Left cardiac atrium (tissue), 4 donors: ENCODE data around the gene RREB1. TPM values are rescaled to one million over a fixed set of nuclear protein-coding genes. Genes with fewer than 3 reads are reported as not detected.

ENCODE experiments used
- ATAC-seq, 2 donors: fragments of 200-7000 bp; cut with Tn5 transposase; one replicate each; pipeline ENCODE4 v1.9.1; 2020; ENCODE audit warnings: mild to moderate bottlenecking in 2 of 2, moderate library complexity in 2 of 2
- DNase-seq: peaks from one replicate; pipeline ENCODE4 v3.0.0-alpha.2; 2020
- intact Hi-C, 2 donors: fragments of 100-400 bp; cut with DNase I; formaldehyde crosslinking; loops; one replicate each; pipeline versions ENCODE4 v1.14.1 to v1.15.1; 2022 to 2023
- total RNA-seq, 2 donors: library from RNA; stranded (reverse); fragmentation: NEBNext Ultra II Directional; extraction: Animal tissue kit (Norgen Biotek cat#: 25700); gene quantifications; one replicate each; pipeline ENCODE4 v1.2.1, GENCODE V29; 2021
- donor health status: DM: no; HTN: yes; CAD: no.
- donor health status: DM: no; HTN: yes; CAD: no; lungs with severe emphysema.
- donor health status: DM: yes; HTN: yes; CAD: no.
- donor health status: Dilated cardiomyopathy.

The RREB1 gene
- total RNA-seq, 2 donors from 2014 or later: 34.2 to 37.6 TPM

DNA sequence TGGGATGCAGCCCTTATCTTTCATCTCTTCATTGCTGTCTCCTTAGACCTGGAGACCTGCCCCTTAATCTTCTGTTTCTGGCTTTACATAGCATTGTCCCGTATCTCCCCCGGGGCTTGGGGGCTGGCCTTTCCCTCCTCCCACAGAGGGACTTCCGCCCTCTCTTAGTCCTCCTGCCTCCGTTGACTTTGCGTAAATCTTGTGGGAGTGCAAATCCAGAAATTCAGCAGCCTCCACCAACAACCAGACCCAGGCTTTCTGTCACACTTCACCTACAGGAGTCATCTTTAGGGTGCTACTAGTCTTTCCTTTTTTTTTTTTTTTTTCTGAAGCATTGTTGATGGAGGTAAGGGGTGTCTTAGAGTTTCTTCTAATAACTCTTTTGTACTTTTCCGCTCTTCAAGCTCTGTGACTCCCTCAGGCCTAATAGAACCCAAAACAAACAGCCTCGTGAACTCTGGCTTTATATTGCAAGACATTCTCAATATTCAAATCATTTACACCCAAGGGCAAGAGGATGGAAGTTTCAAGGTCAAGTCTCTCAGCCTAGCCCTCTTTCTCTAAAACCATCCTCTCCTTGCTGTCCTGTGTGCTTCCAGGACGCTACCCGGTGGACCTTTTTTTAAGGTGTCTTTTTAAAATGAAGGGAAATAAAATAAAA lies 66.2 kb downstream of the RREB1 start:
- no peak for DNase-seq
- ATAC-seq: no peak
- intact Hi-C loops: no loop called here

DNA sequence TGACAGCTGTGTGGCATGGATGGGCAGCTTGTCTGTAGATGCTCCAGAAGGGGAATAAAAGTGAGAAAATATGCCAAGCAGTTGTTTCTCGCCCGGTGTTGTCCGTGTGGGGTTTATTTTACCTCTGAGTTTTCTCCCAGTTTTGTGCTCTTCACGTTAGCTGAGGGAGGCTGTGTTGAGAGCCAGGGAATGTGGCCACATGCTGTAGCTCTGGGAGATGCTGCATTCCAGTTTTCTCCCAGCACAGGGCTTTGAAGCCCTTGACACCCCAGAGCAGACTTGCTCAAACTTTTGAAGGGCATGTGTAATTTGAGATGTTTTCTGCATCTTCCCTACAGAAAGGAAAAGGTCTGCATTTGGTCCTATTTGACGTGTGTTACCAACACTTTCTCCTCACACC lies 67.7 kb downstream of the RREB1 start:
- ATAC-seq (peak; percentile 12 to 54), DNase-seq (no peak)
- intact Hi-C loops: loop anchor here in 1 of 2 donors (5.0 kb wide), 1 partner anchor 42 kb away; no protein-coding TSS in a partner anchor

DNA sequence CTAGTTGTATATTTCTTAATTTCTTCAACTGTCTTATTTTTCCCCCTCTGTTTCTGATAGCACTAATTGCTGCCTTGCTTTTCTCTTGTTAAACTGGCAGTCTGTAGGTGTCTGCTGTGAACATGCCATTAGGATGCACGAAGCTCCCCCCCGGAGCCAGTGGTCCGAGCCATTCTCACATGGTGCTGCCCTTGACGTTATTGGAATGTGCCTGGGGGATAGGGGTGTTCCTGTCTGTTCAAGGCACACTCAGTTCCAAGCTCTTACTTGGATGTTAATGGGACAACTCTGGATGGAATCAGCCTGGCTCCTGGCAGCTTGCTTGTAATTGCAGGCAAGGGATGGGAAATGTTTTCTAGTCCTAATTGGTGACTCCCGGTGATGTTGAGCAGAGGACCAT lies 68.4 kb downstream of the RREB1 start:
- ATAC-seq (peak; percentile 20 to 39), DNase-seq (no peak)
- intact Hi-C loops: loop anchor here in 1 of 2 donors (5.0 kb wide), 1 partner anchor 41 kb away; no protein-coding TSS in a partner anchor

DNA sequence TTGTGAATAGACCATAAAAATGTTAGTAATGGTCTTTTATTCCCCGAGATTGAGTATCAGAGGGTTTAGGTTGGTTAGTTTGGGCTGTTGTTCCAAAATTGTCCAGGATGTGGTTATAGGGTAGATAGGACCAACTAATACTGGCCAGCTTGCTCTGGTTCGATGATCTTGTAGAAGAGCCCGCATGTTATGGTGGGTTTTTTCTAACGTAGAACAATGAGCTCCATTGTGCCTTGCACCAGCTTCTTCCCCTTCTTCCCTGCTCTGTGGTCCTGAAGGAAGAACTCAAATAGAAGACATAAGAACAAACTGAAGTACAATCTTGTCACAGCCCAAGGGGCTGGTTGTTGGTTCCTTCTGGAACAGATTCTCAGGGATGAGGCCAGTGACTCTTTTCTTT lies 70.5 kb downstream of the RREB1 start:
- no peak for DNase-seq
- ATAC-seq: no peak
- intact Hi-C loops: loop anchor here in 1 of 2 donors (5.0 kb wide), 1 partner anchor 39 kb away; no protein-coding TSS in a partner anchor

DNA sequence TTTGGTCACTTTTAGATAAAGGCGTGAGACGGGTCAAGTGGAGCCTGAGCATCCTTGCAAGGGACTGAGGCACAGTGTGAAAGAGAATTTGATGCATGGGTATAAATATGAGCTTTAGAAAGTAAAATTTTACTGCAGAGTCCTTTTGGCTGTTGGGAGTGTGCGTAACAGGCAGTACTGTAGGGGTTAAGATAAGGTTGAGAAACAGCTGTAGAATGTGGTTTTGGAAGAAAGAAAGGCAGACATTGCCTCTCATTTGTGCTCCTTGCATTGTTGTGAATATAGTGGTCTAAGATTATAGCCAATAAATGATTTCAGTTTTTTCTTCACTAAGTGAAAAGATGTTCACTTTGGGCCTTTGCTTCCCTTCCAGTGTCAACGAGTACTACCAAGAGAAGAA lies 73.0 kb downstream of the RREB1 start:
- ATAC-seq (no peak), DNase-seq (no peak)
- intact Hi-C loops: no loop called here

DNA sequence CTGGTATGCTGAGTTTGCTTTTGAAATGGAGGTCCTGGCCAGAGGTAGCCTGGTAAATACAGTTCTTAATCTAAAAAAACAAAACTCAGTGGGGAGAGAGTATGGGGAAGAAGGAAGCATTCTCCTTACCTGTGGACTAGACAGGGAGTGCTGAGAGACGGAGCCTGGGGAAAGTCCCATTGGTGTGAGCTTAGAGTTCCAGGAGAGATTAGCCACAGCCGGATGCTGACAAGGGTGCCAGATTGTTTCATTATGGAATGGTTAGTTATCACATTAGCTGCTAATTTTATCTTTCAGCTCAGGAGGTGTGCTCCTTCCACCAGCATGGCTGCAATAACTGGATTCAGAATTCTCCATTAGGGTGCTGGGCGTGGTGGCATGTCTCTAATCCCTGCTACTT lies 75.9 kb downstream of the RREB1 start:
- peak; percentile 57 to 73 for ATAC-seq
- intact Hi-C loops: no loop called here
- no peak for DNase-seq

DNA sequence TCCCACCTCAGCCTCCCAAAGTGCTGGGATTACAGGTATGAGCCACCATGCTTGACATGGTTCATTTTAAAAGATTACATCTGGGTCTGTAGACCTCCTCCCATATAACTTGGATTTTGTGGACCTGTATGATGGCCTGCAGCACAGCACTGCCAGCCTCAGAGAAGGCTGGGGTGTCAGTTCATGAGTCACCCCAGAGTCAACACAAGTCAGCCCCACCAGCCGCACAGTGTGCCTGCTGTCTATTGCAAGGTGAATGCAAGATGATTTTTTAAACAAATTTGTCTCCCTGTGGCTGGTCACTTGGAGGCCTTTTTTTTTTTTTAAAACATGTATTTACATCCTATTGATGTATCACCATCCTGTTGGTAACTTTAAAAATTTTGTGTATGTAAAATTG lies 76.7 kb downstream of the RREB1 start:
- DNase-seq: no peak
- no peak for ATAC-seq
- intact Hi-C loops: no loop called here

DNA sequence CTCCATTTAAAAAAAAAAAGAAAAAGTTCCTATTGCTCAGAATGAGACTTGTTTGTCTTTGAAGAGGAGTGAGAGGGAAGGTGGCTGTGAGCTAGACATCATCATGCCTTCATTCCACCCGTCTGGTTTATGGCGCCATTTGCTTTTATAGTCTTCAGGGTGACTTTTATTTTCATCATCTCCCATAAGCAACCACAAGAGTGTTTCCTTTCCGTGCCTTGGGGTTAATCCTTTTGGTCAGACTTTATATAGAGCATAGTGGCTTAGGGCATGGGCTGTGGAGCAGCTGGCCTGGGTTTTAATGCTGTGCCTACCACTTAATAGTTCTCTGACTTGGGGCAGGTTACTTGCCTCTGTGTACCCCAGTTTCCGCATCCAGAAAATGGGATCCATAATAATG lies 77.8 kb downstream of the RREB1 start:
- intact Hi-C loops: no loop called here
- DNase-seq: no peak
- ATAC-seq: no peak

DNA sequence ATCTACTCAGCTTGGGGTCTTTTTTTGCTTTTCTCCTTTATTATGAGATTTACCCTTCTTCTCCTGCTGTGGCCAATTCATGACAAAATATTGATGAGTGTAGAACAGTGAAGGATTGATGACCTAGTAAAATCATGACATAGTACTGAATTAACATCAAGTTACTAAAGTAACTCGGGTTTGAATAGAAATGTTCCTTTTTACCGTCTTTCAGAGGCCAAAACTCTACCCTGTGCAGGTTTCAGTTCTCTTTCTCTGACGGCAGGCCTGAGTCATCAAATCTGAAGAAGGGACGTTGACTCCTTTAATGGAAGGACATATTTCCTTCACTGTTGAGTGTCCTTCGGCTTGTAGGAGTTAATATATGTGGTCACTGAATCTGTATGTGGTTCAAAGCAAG lies 80.7 kb downstream of the RREB1 start:
- intact Hi-C loops: no loop called here
- DNase-seq: no peak
- peak in 1 of 2 donors; percentile 46 for ATAC-seq

DNA sequence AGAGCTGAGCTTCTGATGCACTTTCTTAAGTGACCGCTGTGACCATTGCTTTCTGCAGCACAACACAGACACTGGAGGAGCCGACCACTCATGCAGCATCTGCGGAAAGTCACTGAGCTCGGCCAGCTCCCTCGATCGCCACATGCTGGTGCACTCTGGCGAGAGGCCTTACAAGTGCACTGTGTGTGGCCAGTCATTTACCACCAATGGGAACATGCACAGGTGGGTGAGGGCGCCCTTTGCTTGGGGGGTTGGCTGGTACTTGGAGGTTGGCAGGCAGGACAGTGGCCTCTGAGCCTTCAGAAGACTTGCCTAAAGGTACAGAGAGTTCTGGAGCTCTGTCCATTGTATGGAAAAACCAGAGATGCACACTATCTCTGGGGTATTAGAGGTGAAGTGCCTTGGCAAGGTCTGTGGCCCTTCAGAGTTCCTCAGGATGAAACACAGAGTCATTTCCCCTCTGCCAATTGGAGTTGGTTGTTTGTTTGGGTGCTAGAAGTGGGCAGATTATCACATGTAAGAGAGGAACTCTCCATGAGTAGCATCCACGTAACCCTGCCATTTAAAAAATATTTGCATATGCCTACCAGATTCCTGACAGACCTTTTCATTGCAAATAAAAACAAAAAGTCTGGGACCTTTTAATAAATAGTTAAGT lies 81.5 kb downstream of the RREB1 start:
- DNase-seq: no peak
- ATAC-seq: peak in 1 of 2 donors; percentile 55
- intact Hi-C loops: no loop called here

DNA sequence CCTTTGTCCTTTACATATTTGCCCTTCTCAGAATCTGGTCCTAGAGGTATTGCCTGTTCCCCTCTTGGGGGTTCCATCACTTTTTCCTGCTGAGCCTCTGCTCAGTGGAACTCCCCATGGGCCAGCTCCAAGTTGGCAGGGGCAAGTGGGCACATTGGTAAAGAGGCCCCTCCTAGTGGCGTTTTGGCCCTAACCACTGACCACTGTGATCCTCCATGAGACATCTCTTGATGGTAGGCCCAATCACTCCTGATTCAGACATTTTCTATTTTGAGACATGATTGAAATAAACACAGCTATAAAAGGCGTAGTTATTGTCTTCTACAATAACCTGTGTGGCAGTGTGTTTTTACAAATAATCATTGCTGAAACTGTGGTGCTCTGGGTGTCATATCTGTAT lies 83.0 kb downstream of the RREB1 start:
- DNase-seq (no peak), ATAC-seq (no peak)
- intact Hi-C loops: no loop called here

DNA sequence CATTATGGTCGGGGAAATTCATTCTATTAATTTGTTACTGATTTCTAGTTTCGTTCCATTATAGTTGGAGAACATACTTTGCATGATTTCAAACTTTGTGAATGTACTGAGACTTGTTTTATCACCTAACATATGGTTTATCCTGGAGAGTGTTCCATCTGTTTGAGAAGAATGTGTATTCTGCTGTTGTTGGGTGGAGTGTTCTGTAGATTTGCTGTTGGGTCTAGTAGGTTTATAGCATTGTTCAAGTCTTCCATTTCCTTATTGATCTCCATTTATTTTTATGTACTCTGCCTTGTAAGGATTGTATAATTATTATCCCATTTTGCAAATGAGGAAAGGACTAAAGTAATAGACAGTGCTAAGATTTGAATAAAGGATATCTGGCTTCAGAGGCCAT lies 85.4 kb downstream of the RREB1 start:
- intact Hi-C loops: no loop called here
- ATAC-seq (no peak), DNase-seq (no peak)

DNA sequence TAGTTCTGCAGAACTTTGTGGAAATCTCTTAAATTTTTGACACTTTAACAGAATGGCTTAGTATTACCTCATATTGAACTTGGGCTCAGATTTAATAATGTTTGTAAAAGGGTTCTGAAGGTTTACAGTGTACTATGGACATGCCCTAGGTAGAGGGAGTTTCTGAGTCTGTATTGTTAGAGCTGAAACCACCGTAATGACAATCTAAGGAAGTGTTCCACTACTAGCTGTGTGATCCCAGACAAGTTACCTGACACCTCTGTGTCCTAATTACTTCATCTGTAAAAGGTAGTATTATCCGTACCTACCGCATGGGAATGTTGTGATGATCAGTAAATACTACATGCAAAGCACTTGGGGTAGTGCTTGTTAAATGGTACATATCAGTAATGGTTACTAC lies 86.9 kb downstream of the RREB1 start:
- DNase-seq: no peak

DNA sequence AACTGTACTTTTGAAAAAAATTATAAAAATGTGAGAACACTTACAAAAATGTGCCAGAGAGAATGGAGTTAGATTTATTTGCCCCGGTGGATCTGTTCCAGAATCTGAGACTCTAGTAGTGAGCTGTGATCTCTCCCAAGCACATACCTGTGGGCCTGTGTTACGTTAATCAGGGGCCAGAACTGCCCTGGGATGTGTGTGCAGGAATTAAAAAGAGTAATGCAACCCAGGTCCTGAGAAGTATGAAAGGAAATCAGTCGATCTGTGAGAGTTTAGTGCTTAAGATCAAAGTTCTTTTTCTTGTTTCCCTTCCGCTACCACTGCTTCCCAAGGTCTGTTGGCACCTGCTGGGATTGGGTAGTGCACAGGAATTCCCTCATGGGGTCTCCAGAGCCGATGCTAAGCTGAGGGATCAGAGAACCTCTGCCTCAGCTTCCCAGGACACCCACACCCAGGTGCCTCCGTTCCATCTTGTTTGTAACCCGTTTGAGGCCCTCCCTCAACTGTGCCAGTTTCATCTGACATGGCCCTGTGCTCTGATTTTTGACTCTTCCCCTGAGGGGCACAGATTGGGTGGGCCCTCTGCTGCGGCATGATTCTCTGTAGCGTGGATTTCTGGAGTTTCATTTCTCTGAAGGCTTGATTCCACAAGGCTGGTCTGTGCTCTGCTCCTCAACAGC lies 87.7 kb downstream of the RREB1 start:
- DNase-seq (no peak), ATAC-seq (no peak)
- intact Hi-C loops: no loop called here

More for the DNA sequence above, 86.9 kb downstream of the RREB1 start:
- ATAC-seq: no peak
- intact Hi-C loops: no loop called here

DNA sequence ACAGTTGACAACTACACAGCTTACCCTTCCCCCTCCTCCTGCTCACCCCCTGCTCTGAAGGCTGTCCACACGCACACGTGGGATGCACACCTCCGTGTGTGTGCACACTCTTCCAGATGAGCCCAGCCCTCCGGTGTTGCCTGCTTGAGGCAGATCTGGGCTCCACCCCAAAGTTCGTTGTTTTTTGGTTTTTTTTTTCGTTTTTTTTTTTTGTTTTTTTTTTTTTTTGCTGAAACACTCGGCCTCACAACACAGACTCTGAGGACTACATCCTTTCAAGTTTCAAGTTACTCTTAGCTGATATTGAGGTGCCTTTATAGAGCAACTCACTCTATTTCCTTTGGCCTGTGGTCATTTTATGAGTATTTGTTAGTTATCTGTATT lies 88.2 kb downstream of the RREB1 start:
- ATAC-seq: peak; percentile 17 to 77
- no peak for DNase-seq
- intact Hi-C loops: no loop called here

DNA sequence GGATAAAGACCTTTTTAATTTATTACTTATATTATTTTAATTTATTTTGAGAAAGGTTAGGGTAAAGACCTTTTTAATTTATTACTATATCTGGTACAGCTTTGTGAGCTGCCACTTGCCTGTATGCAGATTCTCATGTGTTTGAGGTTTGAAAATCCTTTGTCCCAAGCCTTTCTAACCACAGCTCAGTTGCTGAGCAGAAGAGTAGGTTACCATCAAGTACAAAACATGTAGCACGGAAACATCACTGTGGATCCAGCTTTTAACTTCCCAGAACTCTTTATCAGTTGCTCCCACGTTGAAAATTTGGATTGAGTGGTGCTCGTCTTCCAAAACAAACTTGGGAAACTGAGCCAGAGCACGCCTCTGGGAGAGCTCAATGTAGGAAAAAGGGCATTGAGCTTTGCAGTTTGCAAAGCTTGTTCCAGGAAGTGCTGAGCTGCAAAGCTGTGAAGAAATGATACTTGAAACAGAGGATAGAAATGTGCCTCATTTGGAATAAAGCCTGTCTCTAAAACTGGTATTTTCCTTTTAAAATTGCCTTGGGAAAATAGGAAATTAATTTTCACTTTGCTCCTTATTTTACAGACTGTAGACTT lies 89.0 kb downstream of the RREB1 start:
- intact Hi-C loops: no loop called here
- ATAC-seq: peak in 1 of 2 donors; percentile 62
- DNase-seq: no peak

DNA sequence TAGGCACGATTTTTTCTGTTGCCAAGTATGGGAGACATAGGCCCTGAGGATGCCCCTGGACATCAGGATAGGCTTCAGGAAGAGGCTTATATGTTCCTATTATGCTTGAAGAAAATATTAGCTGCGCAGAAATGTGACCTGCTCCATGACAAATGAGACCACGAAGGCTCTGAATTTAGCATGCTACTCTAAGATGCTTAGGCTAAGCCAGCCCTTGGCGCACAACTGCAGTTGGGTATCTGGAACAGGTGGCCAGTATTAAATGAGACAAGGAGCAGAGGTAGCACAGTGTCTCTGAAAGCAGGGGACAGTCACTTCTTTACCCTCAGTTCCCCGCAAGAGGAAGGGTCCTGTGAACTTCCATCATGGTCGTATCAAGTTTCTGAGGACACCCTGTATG lies 90.0 kb downstream of the RREB1 start:
- no peak for DNase-seq
- intact Hi-C loops: no loop called here
- no peak for ATAC-seq

DNA sequence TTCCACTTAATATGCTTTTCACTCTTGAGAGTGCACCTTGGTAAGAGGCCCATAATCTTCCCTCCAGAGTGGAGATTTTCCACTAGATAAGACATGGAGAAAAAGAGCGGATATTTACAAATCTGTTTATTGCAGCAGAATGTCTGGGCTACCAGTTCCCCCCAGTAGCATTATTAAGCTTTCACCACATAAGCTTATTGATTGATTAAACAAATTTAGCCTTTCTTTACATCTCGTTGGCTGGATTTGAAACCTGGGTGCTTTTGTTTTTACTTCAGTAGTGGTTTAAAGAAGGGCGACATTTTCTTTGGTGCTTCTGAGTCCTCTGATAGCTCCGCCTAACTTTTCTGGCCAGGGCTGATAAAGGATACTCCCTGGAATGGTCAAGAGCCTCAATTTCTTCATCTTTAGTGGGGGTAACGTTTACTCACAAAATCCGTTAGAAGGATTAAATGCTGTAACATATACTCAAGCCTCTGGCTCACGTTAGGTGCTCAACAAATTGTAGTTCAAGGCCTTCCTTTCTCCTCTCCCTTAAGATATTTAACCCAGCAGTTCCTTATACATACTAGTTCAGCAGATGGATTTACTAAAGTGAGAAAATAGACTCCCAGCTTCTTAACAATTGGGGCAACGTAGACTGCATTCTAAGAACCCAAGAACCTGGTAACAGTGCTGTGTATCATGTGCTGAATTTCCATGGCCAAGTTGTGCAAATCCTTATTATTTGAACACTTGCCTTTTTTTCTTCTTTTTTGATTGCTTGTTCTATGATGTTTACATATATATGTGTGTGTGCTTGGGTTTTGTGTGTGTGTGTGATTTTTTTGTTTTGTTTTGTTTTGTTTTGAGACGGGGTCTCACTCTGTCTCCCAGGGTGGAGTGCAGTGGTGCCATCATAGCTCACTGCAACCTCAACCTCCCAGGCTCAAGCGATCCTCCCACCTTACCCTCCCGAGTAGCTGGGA lies 91.4 kb downstream of the RREB1 start:
- ATAC-seq: no peak
- no peak for DNase-seq
- intact Hi-C loops: no loop called here
